Mesendoderm (in vitro differentiated cells): ENCODE data around the gene LRWD1.
A peak's percentile ranks its signal among the peaks of the same experiment; 100 is the strongest.

Experiments used
- DNase-seq: peaks from one replicate; pipeline ENCODE4 v3.0.0; 2013
- H2AK5ac ChIP-seq: 2 replicates; pipeline ENCODE4 v1.6.1; 2013; ENCODE audit warnings: low read length, inconsistent platforms
- H2BK120ac ChIP-seq: 2 replicates; pipeline ENCODE4 v1.6.1; 2013; ENCODE audit warnings: low read depth, mild to moderate bottlenecking, low read length, moderate library complexity, mixed read lengths
- H2BK15ac ChIP-seq: replicated peaks from 2 replicates; pipeline ENCODE4 v1.6.1; 2013; ENCODE audit warnings: low read depth, mild to moderate bottlenecking, moderate library complexity
- H2BK5ac ChIP-seq: 2 replicates; pipeline ENCODE4 v1.6.1; 2013; ENCODE audit warnings: low read length, inconsistent platforms
- H3K18ac ChIP-seq: 2 replicates; pipeline ENCODE4 v1.6.1; 2013; ENCODE audit warnings: mild to moderate bottlenecking, low read length, mixed read lengths
- H3K23ac ChIP-seq: one replicate; pipeline ENCODE4 v1.6.1; 2013; ENCODE audit warnings: low read length
- H3K27ac ChIP-seq: 2 replicates; pipeline ENCODE4 v1.5.1; 2013; ENCODE audit warnings: low read depth, mild to moderate bottlenecking, inconsistent platforms, low read length, moderate library complexity
- H3K27me3 ChIP-seq: 2 replicates; pipeline ENCODE4 v1.6.1; 2013; ENCODE audit warnings: low read length, control low read depth, mild to moderate bottlenecking, inconsistent platforms; ENCODE audit not compliant: insufficient read depth, poor library complexity
- H3K36me3 ChIP-seq: 2 replicates; pipeline ENCODE4 v1.6.1; 2013; ENCODE audit warnings: low read length, inconsistent platforms; ENCODE audit not compliant: control insufficient read depth, insufficient read depth
- H3K4ac ChIP-seq: one replicate; pipeline ENCODE4 v1.6.1; 2013; ENCODE audit warnings: low read depth, mild to moderate bottlenecking, low read length, moderate library complexity
- H3K4me1 ChIP-seq: 2 replicates; pipeline ENCODE4 v1.6.1; 2013; ENCODE audit warnings: low read depth, low read length, inconsistent platforms; ENCODE audit not compliant: control insufficient read depth
- H3K4me2 ChIP-seq: 2 replicates; pipeline ENCODE4 v1.6.1; 2013; ENCODE audit warnings: low read length
- H3K4me3 ChIP-seq: 2 replicates; pipeline ENCODE4 v1.5.1; 2013; ENCODE audit warnings: mild to moderate bottlenecking, low read length
- H3K56ac ChIP-seq: one replicate; pipeline ENCODE4 v1.6.1; 2013; ENCODE audit warnings: low read length
- H3K79me1 ChIP-seq: 2 replicates; pipeline ENCODE4 v1.6.1; 2013; ENCODE audit warnings: low read length, inconsistent platforms
- H3K79me2 ChIP-seq: 2 replicates; pipeline ENCODE4 v1.6.1; 2013; ENCODE audit warnings: mild to moderate bottlenecking, low read length; ENCODE audit not compliant: control insufficient read depth, insufficient read depth
- H3K9ac ChIP-seq: 2 replicates; pipeline ENCODE4 v1.6.1; 2013; ENCODE audit warnings: low read length, inconsistent platforms
- H4K5ac ChIP-seq: one replicate; pipeline ENCODE4 v1.6.1; 2013; ENCODE audit warnings: low read length
- H4K8ac ChIP-seq: one replicate; pipeline ENCODE4 v1.6.1; 2013; ENCODE audit warnings: low read depth, mild to moderate bottlenecking, control low read depth, low read length, moderate library complexity
- WGBS: extraction: QIAGEN DNeasy Blood & Tissue Kit; methylation state at CpG from one replicate; pipeline ENCODE4 v1.1.7; 2013; ENCODE audit warnings: low lambda C conversion rate, missing lambda C conversion rate; ENCODE audit not compliant: insufficient coverage; ENCODE audit errors: extremely low coverage; 5-methylcytosine and 5-hydroxymethylcytosine counted together

LRWD1 gene

GRCh38 chr7:102427019-102427405, 37.8 kb upstream of the LRWD1 start:
- Histone ChIP-seq H3K27ac (no peak overlapping the region), H3K4me1 (peaks cover 5% of the 10 kb centered on the region), H4K8ac (no peak overlapping the region), H2BK5ac (no peak overlapping the region), H3K9ac (no peak overlapping the region), H4K5ac (no peak overlapping the region), H2AK5ac (no peak overlapping the region), H3K79me2 (no peaks in the 10 kb centered on the region), H3K56ac (no peak overlapping the region), H3K4me3 (no peak overlapping the region), H3K4ac (no peak overlapping the region), H3K23ac (no peak overlapping the region), H2BK120ac (no peak overlapping the region), H3K4me2 (no peak overlapping the region), H3K18ac (no peak overlapping the region), H3K27me3 (no peaks in the 10 kb centered on the region), H3K36me3 (peaks cover 5% of the 10 kb centered on the region), H2BK15ac (no peak overlapping the region), H3K79me1 (no peaks in the 10 kb centered on the region)
- DNase-seq, result no peak
- WGBS, result no CpG with 5 or more reads among the region's 5 CpGs

- DNase-seq, result no peak
- no peak overlapping the region for H2BK120ac ChIP-seq
- no peak overlapping the region for H3K4ac ChIP-seq
- no peak overlapping the region for H4K8ac ChIP-seq
- no peaks in the 10 kb centered on the region for H3K79me2 ChIP-seq
- H3K79me1 ChIP-seq, result no peaks in the 10 kb centered on the region
- no peak overlapping the region for H2BK5ac ChIP-seq
- no peak overlapping the region for H2BK15ac ChIP-seq
- H3K4me2 ChIP-seq, result no peak overlapping the region
- no peak overlapping the region for H3K23ac ChIP-seq
- no peak overlapping the region for H3K56ac ChIP-seq
- H3K36me3 ChIP-seq, result peaks cover 5% of the 10 kb centered on the region
- WGBS, result no CpG with 5 or more reads among the region's 10 CpGs
- no peak overlapping the region for H2AK5ac ChIP-seq
- H3K4me1 ChIP-seq, result peaks cover 6% of the 10 kb centered on the region
- no peaks in the 10 kb centered on the region for H3K27me3 ChIP-seq
- no peak overlapping the region for H4K5ac ChIP-seq
- H3K18ac ChIP-seq, result no peak overlapping the region
- H3K9ac ChIP-seq, result no peak overlapping the region
- no peak overlapping the region for H3K4me3 ChIP-seq
- no peak overlapping the region for H3K27ac ChIP-seq
Observed at GRCh38 chr7:102429141-102429899, 35.5 kb upstream of the LRWD1 start.

GRCh38 chr7:102431617-102432298, 33.0 kb upstream of the LRWD1 start:
- Histone ChIP-seq H2AK5ac (no peak overlapping the region), H3K27me3 (no peaks in the 10 kb centered on the region), H3K79me2 (no peaks in the 10 kb centered on the region), H2BK5ac (no peak overlapping the region), H3K4me2 (no peak overlapping the region), H3K79me1 (no peaks in the 10 kb centered on the region), H3K27ac (peak overlapping the region; percentile 81), H2BK15ac (no peak overlapping the region), H3K23ac (no peak overlapping the region), H3K9ac (peak overlapping the region; percentile 9), H4K8ac (no peak overlapping the region), H2BK120ac (no peak overlapping the region), H3K4ac (no peak overlapping the region), H3K18ac (no peak overlapping the region), H3K36me3 (no peaks in the 10 kb centered on the region), H4K5ac (no peak overlapping the region), H3K56ac (peak overlapping the region; percentile 56), H3K4me1 (peaks cover 7% of the 10 kb centered on the region), H3K4me3 (no peak overlapping the region)
- DNase-seq, result peak; percentile 70
- no CpG with 5 or more reads among the region's 17 CpGs for WGBS

- Histone ChIP-seq H3K18ac (peak overlapping the region; percentile 98), H3K23ac (no peak overlapping the region), H3K36me3 (no peaks in the 10 kb centered on the region), H3K27me3 (no peaks in the 10 kb centered on the region), H3K27ac (peak overlapping the region; percentile 77), H3K56ac (peak overlapping the region; percentile 84), H2BK15ac (peak overlapping the region; percentile 21), H3K4ac (peak overlapping the region; percentile 64), H3K4me1 (peaks cover 7% of the 10 kb centered on the region), H3K9ac (peak overlapping the region; percentile 76), H2BK5ac (no peak overlapping the region), H2AK5ac (no peak overlapping the region), H2BK120ac (peak overlapping the region; percentile 90), H3K4me3 (peak overlapping the region; percentile 43), H4K8ac (peak overlapping the region; percentile 93), H3K79me2 (no peaks in the 10 kb centered on the region), H3K79me1 (no peaks in the 10 kb centered on the region), H3K4me2 (peak overlapping the region; percentile 85), H4K5ac (no peak overlapping the region)
- WGBS, result no CpG with 5 or more reads among the region's 27 CpGs
- no peak for DNase-seq
Observed at GRCh38 chr7:102432442-102433218, 32.2 kb upstream of the LRWD1 start.

GRCh38 chr7:102433219-102434038, 31.4 kb upstream of the LRWD1 start, which contains the start of gene ORAI2:
Gene ORAI2 (plus strand): TSS chr7:102433575. CDS start chr7:102438957, 5,382 bp downstream.
- H3K4me2 ChIP-seq, result peak within 1 kb of the TSS; percentile 85
- peak within 1 kb of the TSS; percentile 89 for H3K56ac ChIP-seq
- peaks cover 7% of the 10 kb centered on the region for H3K4me1 ChIP-seq
- no peaks in the 10 kb centered on the region for H3K79me1 ChIP-seq
- no peaks in the 10 kb centered on the region for H3K36me3 ChIP-seq
- H3K27ac ChIP-seq, result peak within 1 kb of the TSS; percentile 77
- H3K23ac ChIP-seq, result no peak within 1 kb of the TSS
- H3K4ac ChIP-seq, result peak within 1 kb of the TSS; percentile 79
- no peaks in the 10 kb centered on the region for H3K27me3 ChIP-seq
- H3K9ac ChIP-seq, result peak within 1 kb of the TSS; percentile 76
- H2BK5ac ChIP-seq, result no peak within 1 kb of the TSS
- WGBS, result no CpG with 5 or more reads among the region's 90 CpGs
- H2AK5ac ChIP-seq, result no peak within 1 kb of the TSS
- H4K8ac ChIP-seq, result peak within 1 kb of the TSS; percentile 93
- peak within 1 kb of the TSS; percentile 21 for H2BK15ac ChIP-seq
- no peaks in the 10 kb centered on the region for H3K79me2 ChIP-seq
- peak within 1 kb of the TSS; percentile 90 for H2BK120ac ChIP-seq
- H4K5ac ChIP-seq, result no peak within 1 kb of the TSS
- peak within 1 kb of the TSS; percentile 98 for H3K18ac ChIP-seq
- peak within 1 kb of the TSS; percentile 66 for H3K4me3 ChIP-seq
- DNase-seq, result peak; percentile 64
